ENCODE results near the gene ZNF611. TPM values are rescaled to one million over a fixed set of nuclear protein-coding genes. Genes with fewer than 3 reads are reported as not detected.

ZNF611 gene
- total RNA-seq, 1 experiment from 2014 or later, result 25.5 TPM

DNA sequence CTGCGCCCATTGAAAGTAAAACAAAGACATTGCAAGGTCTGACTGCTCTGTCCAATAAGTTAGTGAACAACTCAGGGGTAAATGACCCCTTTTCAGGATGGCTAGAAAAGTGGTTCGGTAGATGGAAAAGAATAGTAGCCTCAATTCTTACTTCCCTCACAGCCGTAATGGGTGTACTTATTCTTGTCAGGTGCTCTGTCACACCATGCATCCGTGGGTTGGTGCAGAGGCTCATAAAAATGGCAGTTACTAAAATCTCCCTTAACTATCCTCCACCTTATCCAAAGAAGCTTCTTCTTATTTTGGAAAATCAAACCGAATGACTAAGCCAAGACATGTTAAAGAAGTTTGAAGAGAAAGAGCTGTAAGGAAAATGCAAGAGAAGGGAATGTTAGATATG lies 65.3 kb downstream of the ZNF611 start:
- peaks cover 16% of the 10 kb centered on the region; the same call in 1 of the 2 replicates for H3F3A ChIP-seq (ENCODE audit: insufficient read depth, low read depth)
- H3K27ac ChIP-seq, result peak overlapping the region; percentile 67
- H3K27me3 ChIP-seq (ENCODE audit: insufficient read depth, low read depth), result no peaks in the 10 kb centered on the region
- peaks cover 24% of the 10 kb centered on the region for H3K36me3 ChIP-seq (ENCODE audit: low read depth)
- BruUV-seq (replicated peaks), result no TSS peak
- H3K4me3 ChIP-seq, result no peak overlapping the region
- H3K79me2 ChIP-seq (ENCODE audit: low read depth), result peaks cover 16% of the 10 kb centered on the region
- H3K4me1 ChIP-seq (replicated peaks; ENCODE audit: insufficient read depth), result peaks cover 10% of the 10 kb centered on the region
- no peaks in the 10 kb centered on the region for H4K20me1 ChIP-seq (ENCODE audit: insufficient read depth)
- TF ChIP-seq EZH2 (IDR thresholded peaks at IDR 0.05; ENCODE audit: low read depth), result no peak
- TF ChIP-seq, protein P1, sequence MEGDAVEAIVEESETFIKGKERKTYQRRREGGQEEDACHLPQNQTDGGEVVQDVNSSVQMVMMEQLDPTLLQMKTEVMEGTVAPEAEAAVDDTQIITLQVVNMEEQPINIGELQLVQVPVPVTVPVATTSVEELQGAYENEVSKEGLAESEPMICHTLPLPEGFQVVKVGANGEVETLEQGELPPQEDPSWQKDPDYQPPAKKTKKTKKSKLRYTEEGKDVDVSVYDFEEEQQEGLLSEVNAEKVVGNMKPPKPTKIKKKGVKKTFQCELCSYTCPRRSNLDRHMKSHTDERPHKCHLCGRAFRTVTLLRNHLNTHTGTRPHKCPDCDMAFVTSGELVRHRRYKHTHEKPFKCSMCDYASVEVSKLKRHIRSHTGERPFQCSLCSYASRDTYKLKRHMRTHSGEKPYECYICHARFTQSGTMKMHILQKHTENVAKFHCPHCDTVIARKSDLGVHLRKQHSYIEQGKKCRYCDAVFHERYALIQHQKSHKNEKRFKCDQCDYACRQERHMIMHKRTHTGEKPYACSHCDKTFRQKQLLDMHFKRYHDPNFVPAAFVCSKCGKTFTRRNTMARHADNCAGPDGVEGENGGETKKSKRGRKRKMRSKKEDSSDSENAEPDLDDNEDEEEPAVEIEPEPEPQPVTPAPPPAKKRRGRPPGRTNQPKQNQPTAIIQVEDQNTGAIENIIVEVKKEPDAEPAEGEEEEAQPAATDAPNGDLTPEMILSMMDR (conservative IDR thresholded peaks at IDR 0.05), result no peak
- H3K9me2 ChIP-seq (ENCODE audit: insufficient read depth), result no peaks in the 10 kb centered on the region
- ChIA-PET POLR2A (ENCODE audit: unreplicated experiment) (no interaction called here), CTCF (no interaction called here)
- H3K4me2 ChIP-seq, result no peak overlapping the region
- intact Hi-C loops (cut with micrococcal nuclease; ENCODE audit: unreplicated experiment), result no loop called here
- H2AFZ ChIP-seq, result no peak overlapping the region
- DNase-seq, result no peak
- H3K9me3 ChIP-seq (ENCODE audit: insufficient read depth, low read depth), result peaks cover 32% of the 10 kb centered on the region

DNA sequence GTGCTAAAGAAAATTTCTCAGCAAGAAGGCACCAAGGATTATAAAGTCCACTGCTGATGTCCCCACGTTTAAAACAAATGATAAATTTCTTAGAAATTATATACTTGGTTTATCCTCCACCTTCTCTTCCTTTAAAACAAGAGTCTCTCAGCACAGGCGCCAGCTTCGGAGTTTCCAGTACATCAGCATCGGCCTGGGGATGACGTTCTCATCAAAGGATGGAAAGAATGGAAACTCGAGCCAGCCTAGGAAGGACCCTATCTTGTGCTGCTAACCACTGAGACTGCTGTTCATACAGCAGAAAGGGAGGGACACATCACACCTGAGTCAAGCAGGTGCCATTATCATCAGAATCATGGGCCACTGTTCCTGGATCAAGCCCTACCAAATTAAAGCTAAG lies 66.9 kb downstream of the ZNF611 start:
- Histone ChIP-seq H3F3A (ENCODE audit: insufficient read depth, low read depth) (peaks cover 16% of the 10 kb centered on the region; the same call in 1 of the 2 replicates), H3K36me3 (ENCODE audit: low read depth) (peaks cover 24% of the 10 kb centered on the region), H3K79me2 (ENCODE audit: low read depth) (no peaks in the 10 kb centered on the region; the same call in 1 of the 2 replicates), H3K4me3 (no peak overlapping the region), H3K27ac (no peak overlapping the region), H3K4me1 (replicated peaks; ENCODE audit: insufficient read depth) (peaks cover 12% of the 10 kb centered on the region), H3K4me2 (no peak overlapping the region), H2AFZ (no peak overlapping the region), H3K27me3 (ENCODE audit: insufficient read depth, low read depth) (no peaks in the 10 kb centered on the region), H3K9me2 (ENCODE audit: insufficient read depth) (no peaks in the 10 kb centered on the region), H3K9me3 (ENCODE audit: insufficient read depth, low read depth) (peaks cover 32% of the 10 kb centered on the region), H4K20me1 (ENCODE audit: insufficient read depth) (no peaks in the 10 kb centered on the region)
- DNase-seq, result no peak
- POLR2A ChIA-PET (ENCODE audit: unreplicated experiment), result no interaction called here
- TF ChIP-seq, protein P1 (conservative IDR thresholded peaks at IDR 0.05), result no peak
- TF ChIP-seq EZH2 (IDR thresholded peaks at IDR 0.05; ENCODE audit: low read depth), result no peak
- intact Hi-C loops (cut with micrococcal nuclease; ENCODE audit: unreplicated experiment), result no loop called here
- no TSS peak for BruUV-seq (replicated peaks)
- CTCF ChIA-PET, result no interaction called here

DNA sequence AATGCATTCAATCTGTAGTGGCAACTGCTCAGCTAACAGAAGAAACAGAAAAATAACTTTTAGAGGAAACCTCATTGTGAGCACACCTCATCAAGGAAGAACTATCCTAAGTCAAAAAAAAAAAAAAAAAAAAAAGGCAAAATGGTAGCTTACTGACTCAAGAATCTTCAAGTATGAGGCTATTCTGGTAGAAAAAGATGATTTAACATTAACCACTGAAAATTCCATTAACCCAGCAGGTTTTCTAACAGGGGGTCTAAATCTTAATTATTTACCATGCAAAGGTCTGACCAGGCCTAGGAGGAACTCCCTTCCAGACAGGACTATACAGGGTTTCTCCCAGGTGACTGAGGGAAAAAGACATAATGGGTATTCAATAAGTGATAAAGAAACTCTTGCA lies 68.3 kb downstream of the ZNF611 start:
- H3K4me2 ChIP-seq, result no peak overlapping the region
- H3K4me1 ChIP-seq (replicated peaks; ENCODE audit: insufficient read depth), result peaks cover 13% of the 10 kb centered on the region
- ChIA-PET POLR2A (ENCODE audit: unreplicated experiment) (interaction anchor here (0.6 kb wide), 1 partner anchor 11 kb away, joined by 15 read pairs; no protein-coding TSS in a partner anchor), CTCF (no interaction called here)
- H3K36me3 ChIP-seq (ENCODE audit: low read depth), result peaks cover 14% of the 10 kb centered on the region; the same call in 1 of the 2 replicates
- H3K9me3 ChIP-seq (ENCODE audit: insufficient read depth, low read depth), result peaks cover 21% of the 10 kb centered on the region
- no peak overlapping the region for H3K4me3 ChIP-seq
- no peaks in the 10 kb centered on the region for H3K79me2 ChIP-seq (ENCODE audit: low read depth)
- no peaks in the 10 kb centered on the region for H3K27me3 ChIP-seq (ENCODE audit: insufficient read depth, low read depth)
- no peaks in the 10 kb centered on the region for H3K9me2 ChIP-seq (ENCODE audit: insufficient read depth)
- no peak for DNase-seq
- no peak overlapping the region for H3K27ac ChIP-seq
- no TSS peak for BruUV-seq (replicated peaks)
- H4K20me1 ChIP-seq (ENCODE audit: insufficient read depth), result no peaks in the 10 kb centered on the region
- H2AFZ ChIP-seq, result no peak overlapping the region
- peaks cover 22% of the 10 kb centered on the region; the same call in 1 of the 2 replicates for H3F3A ChIP-seq (ENCODE audit: insufficient read depth, low read depth)
- intact Hi-C loops (cut with micrococcal nuclease; ENCODE audit: unreplicated experiment), result no loop called here
- no peak for TF ChIP-seq EZH2 (IDR thresholded peaks at IDR 0.05; ENCODE audit: low read depth)
- TF ChIP-seq, protein P1 (conservative IDR thresholded peaks at IDR 0.05), result no peak
